PC-3 (cell line): ENCODE data around the gene GDAP2.

Source experiments
- CTCF ChIP-seq: fragments of 300-600 bp; sonication (generic); conservative IDR thresholded peaks from 2 replicates; pipeline ENCODE4 v1.5.1; 2017; ENCODE audit warnings: antibody characterized with exemption, low read depth, mild to moderate bottlenecking, low read length
- EZH2phosphoT487 ChIP-seq: fragments of 300-600 bp; sonication (generic); IDR thresholded peaks from 2 replicates; pipeline ENCODE4 v1.6.1; 2018; ENCODE audit warnings: mild to moderate bottlenecking, antibody characterized with exemption, low read length, borderline replicate concordance

DNA sequence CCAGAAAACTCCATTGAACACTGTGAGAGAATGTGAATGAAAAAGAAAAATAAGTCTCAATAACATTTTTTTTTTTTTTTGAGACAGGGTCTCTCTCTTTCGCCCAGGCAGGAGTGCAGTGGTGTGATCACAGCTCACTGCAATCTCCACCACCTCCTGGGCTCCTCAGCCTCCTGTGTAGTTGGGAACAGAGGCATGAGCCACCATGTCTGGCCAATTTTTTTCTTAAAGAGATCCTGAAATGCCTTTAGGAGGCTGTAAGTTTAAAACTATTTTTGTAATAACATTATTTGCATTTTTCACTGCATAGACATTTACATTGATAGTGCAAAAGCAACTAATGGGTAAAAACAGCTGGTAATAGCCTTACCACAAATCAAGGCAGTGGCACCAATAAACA is 35.3 kb downstream of the GDAP2 start:
- TF ChIP-seq EZH2phosphoT487, result no peak
- no peak for TF ChIP-seq CTCF
